ENCODE data around the gene GRIK5.
A peak's percentile ranks its signal among the peaks of the same experiment; 100 is the strongest.
"Not testable (repeated sequence)": the region's sequence is repeated elsewhere in the genome, so short reads cannot be mapped to it uniquely, and the experiment has no call there.

GRIK5 gene

GRCh38 chr19:42069619-42070351, at the start of gene GRIK5:
Gene GRIK5 (minus strand): TSS chr19:42070206. CDS start chr19:42065770, 4,436 bp downstream.
- DNase-seq (ENCODE audit: low spot score), result peak; percentile 67

GRCh38 chr19:42117076-42117475, 47.1 kb upstream of the GRIK5 start:
- DNase-seq (ENCODE audit: low spot score), result no peak

GRCh38 chr19:42116308-42117075, 46.5 kb upstream of the GRIK5 start:
- DNase-seq (ENCODE audit: low spot score), result no peak

- DNase-seq (ENCODE audit: low spot score), result no peak
These were observed 45.7 kb upstream of the GRIK5 start for GRCh38 chr19:42115705-42116104.

- DNase-seq (ENCODE audit: low spot score), result no peak
These were observed 45.2 kb upstream of the GRIK5 start for GRCh38 chr19:42115219-42115618.

GRCh38 chr19:42114412-42114811, 44.4 kb upstream of the GRIK5 start:
- DNase-seq (ENCODE audit: low spot score), result peak; percentile 66

- peak; percentile 91 for DNase-seq (ENCODE audit: low spot score)
These were observed 43.8 kb upstream of the GRIK5 start for GRCh38 chr19:42113641-42114348.

GRCh38 chr19:42111811-42112210, 41.8 kb upstream of the GRIK5 start:
- no peak for DNase-seq (ENCODE audit: low spot score)

GRCh38 chr19:42111384-42111783, 41.4 kb upstream of the GRIK5 start:
- DNase-seq (ENCODE audit: low spot score), result no peak

- DNase-seq (ENCODE audit: low spot score), result no peak
These were observed 40.7 kb upstream of the GRIK5 start for GRCh38 chr19:42110658-42111057.

- no peak for DNase-seq (ENCODE audit: low spot score)
These were observed 39.9 kb upstream of the GRIK5 start for GRCh38 chr19:42109896-42110295.

GRCh38 chr19:42108527-42109389, 38.8 kb upstream of the GRIK5 start:
- peak; percentile 87 for DNase-seq (ENCODE audit: low spot score)

- DNase-seq (ENCODE audit: low spot score), result no peak
These were observed 35.4 kb upstream of the GRIK5 start for GRCh38 chr19:42105368-42105767.

- no peak for DNase-seq (ENCODE audit: low spot score)
These were observed 32.9 kb upstream of the GRIK5 start for GRCh38 chr19:42102877-42103276.

GRCh38 chr19:42100241-42100640, 30.2 kb upstream of the GRIK5 start:
- not testable (repeated sequence) for DNase-seq (ENCODE audit: low spot score)

GRCh38 chr19:42099336-42099925, 29.4 kb upstream of the GRIK5 start:
- no peak for DNase-seq (ENCODE audit: low spot score)

- no peak for DNase-seq (ENCODE audit: low spot score)
These were observed 28.8 kb upstream of the GRIK5 start for GRCh38 chr19:42098781-42099180.

- no peak for DNase-seq (ENCODE audit: low spot score)
These were observed 27.5 kb upstream of the GRIK5 start for GRCh38 chr19:42097461-42097860.

- DNase-seq (ENCODE audit: low spot score), result no peak
These were observed 26.3 kb upstream of the GRIK5 start for GRCh38 chr19:42096255-42096837.

GRCh38 chr19:42095814-42096230, 25.8 kb upstream of the GRIK5 start:
- DNase-seq (ENCODE audit: low spot score), result no peak

All from D341Med (cell line).